ENCODE measurements around the gene CCDC88C. TPM values are rescaled to one million over a fixed set of nuclear protein-coding genes. Genes with fewer than 3 reads are reported as not detected.

Gene CCDC88C
- total RNA-seq, 1 experiment from 2014 or later: not detected

- Histone ChIP-seq H3K27me3 (replicated peaks) (no peaks in the 10 kb centered on the region), H3K4me3 (no peak overlapping the region), H3K4me1 (replicated peaks) (no peaks in the 10 kb centered on the region), H3K36me3 (no peaks in the 10 kb centered on the region), H3K9me3 (replicated peaks) (no peaks in the 10 kb centered on the region), H3K27ac (no peak overlapping the region)
- no peak for DNase-seq (ENCODE audit: low read depth in 1 of 2, low spot score in 2 of 2)
Observed at GRCh38 chr14:91374879-91375702, 42.5 kb downstream of the CCDC88C start.

- no peak for DNase-seq (ENCODE audit: low read depth in 1 of 2, low spot score in 2 of 2)
- no peaks in the 10 kb centered on the region for H3K9me3 ChIP-seq (replicated peaks)
- H3K27me3 ChIP-seq (replicated peaks): no peaks in the 10 kb centered on the region
- H3K4me1 ChIP-seq (replicated peaks): no peaks in the 10 kb centered on the region
- H3K27ac ChIP-seq: no peak overlapping the region
- no peaks in the 10 kb centered on the region for H3K36me3 ChIP-seq
- no peak overlapping the region for H3K4me3 ChIP-seq
Observed at GRCh38 chr14:91374287-91374878, 43.2 kb downstream of the CCDC88C start.

- Histone ChIP-seq H3K9me3 (replicated peaks) (no peaks in the 10 kb centered on the region), H3K27me3 (replicated peaks) (no peaks in the 10 kb centered on the region), H3K27ac (no peak overlapping the region), H3K4me3 (no peak overlapping the region), H3K36me3 (no peaks in the 10 kb centered on the region), H3K4me1 (replicated peaks) (no peaks in the 10 kb centered on the region)
- no peak for DNase-seq (ENCODE audit: low read depth in 1 of 2, low spot score in 2 of 2)
Observed at GRCh38 chr14:91373591-91374254, 43.9 kb downstream of the CCDC88C start.

GRCh38 chr14:91372671-91373495, 44.7 kb downstream of the CCDC88C start:
- H3K27ac ChIP-seq: no peak overlapping the region
- H3K9me3 ChIP-seq (replicated peaks): no peaks in the 10 kb centered on the region
- no peaks in the 10 kb centered on the region for H3K4me1 ChIP-seq (replicated peaks)
- no peak overlapping the region for H3K4me3 ChIP-seq
- H3K36me3 ChIP-seq: no peaks in the 10 kb centered on the region
- DNase-seq (ENCODE audit: low read depth in 1 of 2, low spot score in 2 of 2): no peak
- no peaks in the 10 kb centered on the region for H3K27me3 ChIP-seq (replicated peaks)

- no peak for DNase-seq (ENCODE audit: low read depth in 1 of 2, low spot score in 2 of 2)
Observed at GRCh38 chr14:91371990-91372375, 45.6 kb downstream of the CCDC88C start.

GRCh38 chr14:91371011-91371989, 46.3 kb downstream of the CCDC88C start:
- H3K27me3 ChIP-seq (replicated peaks): no peaks in the 10 kb centered on the region
- H3K4me3 ChIP-seq: no peak overlapping the region
- no peak for DNase-seq (ENCODE audit: low read depth in 1 of 2, low spot score in 2 of 2)
- no peaks in the 10 kb centered on the region for H3K4me1 ChIP-seq (replicated peaks)
- H3K27ac ChIP-seq: no peak overlapping the region
- H3K9me3 ChIP-seq (replicated peaks): no peaks in the 10 kb centered on the region
- H3K36me3 ChIP-seq: no peaks in the 10 kb centered on the region

More at GRCh38 chr14:91371990-91372375, 45.6 kb downstream of the CCDC88C start:
- no peaks in the 10 kb centered on the region for H3K4me1 ChIP-seq (replicated peaks)
- H3K4me3 ChIP-seq: no peak overlapping the region
- no peaks in the 10 kb centered on the region for H3K36me3 ChIP-seq
- no peaks in the 10 kb centered on the region for H3K9me3 ChIP-seq (replicated peaks)
- no peak overlapping the region for H3K27ac ChIP-seq
- H3K27me3 ChIP-seq (replicated peaks): no peaks in the 10 kb centered on the region

GRCh38 chr14:91369628-91370445, 47.8 kb downstream of the CCDC88C start:
- Histone ChIP-seq H3K4me3 (no peak overlapping the region), H3K36me3 (no peaks in the 10 kb centered on the region), H3K4me1 (replicated peaks) (no peaks in the 10 kb centered on the region), H3K27ac (no peak overlapping the region), H3K27me3 (replicated peaks) (no peaks in the 10 kb centered on the region), H3K9me3 (replicated peaks) (no peaks in the 10 kb centered on the region)
- no peak for DNase-seq (ENCODE audit: low read depth in 1 of 2, low spot score in 2 of 2)

- no peak overlapping the region for H3K4me3 ChIP-seq
- no peak for DNase-seq (ENCODE audit: low read depth in 1 of 2, low spot score in 2 of 2)
- H3K27me3 ChIP-seq (replicated peaks): no peaks in the 10 kb centered on the region
- no peaks in the 10 kb centered on the region for H3K4me1 ChIP-seq (replicated peaks)
- H3K9me3 ChIP-seq (replicated peaks): no peaks in the 10 kb centered on the region
- no peak overlapping the region for H3K27ac ChIP-seq
- no peaks in the 10 kb centered on the region for H3K36me3 ChIP-seq
Observed at GRCh38 chr14:91368776-91369416, 48.7 kb downstream of the CCDC88C start.

GRCh38 chr14:91367173-91368171, 50.1 kb downstream of the CCDC88C start:
- Histone ChIP-seq H3K9me3 (replicated peaks) (no peaks in the 10 kb centered on the region), H3K4me3 (no peak overlapping the region), H3K4me1 (replicated peaks) (no peaks in the 10 kb centered on the region), H3K27me3 (replicated peaks) (no peaks in the 10 kb centered on the region), H3K27ac (no peak overlapping the region), H3K36me3 (no peaks in the 10 kb centered on the region)
- no peak for DNase-seq (ENCODE audit: low read depth in 1 of 2, low spot score in 2 of 2)

- Histone ChIP-seq H3K4me1 (replicated peaks) (no peaks in the 10 kb centered on the region), H3K27me3 (replicated peaks) (no peaks in the 10 kb centered on the region), H3K36me3 (no peaks in the 10 kb centered on the region), H3K27ac (no peak overlapping the region), H3K9me3 (replicated peaks) (no peaks in the 10 kb centered on the region), H3K4me3 (no peak overlapping the region)
- no peak for DNase-seq (ENCODE audit: low read depth in 1 of 2, low spot score in 2 of 2)
Observed at GRCh38 chr14:91366749-91367148, 50.9 kb downstream of the CCDC88C start.

GRCh38 chr14:91365552-91365951, 52.1 kb downstream of the CCDC88C start:
- Histone ChIP-seq H3K36me3 (no peaks in the 10 kb centered on the region), H3K27ac (no peak overlapping the region), H3K9me3 (replicated peaks) (no peaks in the 10 kb centered on the region), H3K4me3 (no peak overlapping the region), H3K4me1 (replicated peaks) (no peaks in the 10 kb centered on the region), H3K27me3 (replicated peaks) (no peaks in the 10 kb centered on the region)
- DNase-seq (ENCODE audit: low read depth in 1 of 2, low spot score in 2 of 2): no peak

Data from SJSA1 (cell line).